ENCODE data around the gene RPL35.

Gene RPL35

DNA sequence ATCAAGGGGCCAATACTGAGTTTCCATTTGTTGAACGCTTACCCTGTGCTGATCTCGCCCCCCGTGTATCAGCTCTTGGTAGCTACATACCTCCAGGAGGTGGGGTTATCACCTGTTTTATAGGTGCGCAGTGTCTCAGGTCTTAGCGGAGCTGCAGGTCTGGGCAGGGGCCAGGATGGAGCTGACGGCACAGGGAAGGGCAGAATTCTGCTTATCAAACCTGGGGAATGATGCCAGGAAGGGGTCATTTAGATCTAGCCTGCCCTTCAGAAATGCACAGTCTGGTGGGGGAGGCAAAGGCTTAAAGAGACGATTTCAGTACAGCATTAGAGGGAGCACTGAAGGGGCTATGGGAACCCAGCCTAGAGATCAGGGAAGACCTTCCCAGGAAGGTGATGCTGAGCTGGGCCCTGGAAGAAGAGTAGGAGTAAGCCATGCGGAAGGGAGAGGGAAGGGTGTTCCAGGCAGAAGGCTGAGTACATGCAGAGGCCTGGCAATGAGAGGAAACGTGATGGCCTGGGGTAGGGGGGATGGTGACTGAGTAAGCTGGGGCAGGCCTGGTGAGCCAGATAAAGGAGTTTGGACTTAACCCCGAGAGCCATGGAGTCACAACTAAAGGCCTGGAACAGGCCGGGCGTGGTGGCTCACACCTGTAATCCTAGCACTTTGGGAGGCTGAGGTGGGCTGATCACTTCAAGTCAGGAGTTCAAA is 53.4 kb downstream of the RPL35 start:
- Mint-ChIP-seq H3K36me3 (ENCODE audit: low read depth) (no peaks in the 10 kb centered on the region), H3K27me3 (ENCODE audit: low read depth) (peaks cover 4% of the 10 kb centered on the region), H3K4me3 (no peak overlapping the region), H3K9me3 (no peaks in the 10 kb centered on the region), H3K27ac (no peak overlapping the region), H3K4me1 (ENCODE audit: low read depth) (no peaks in the 10 kb centered on the region)
